ENCODE results near the gene F10. TPM values are rescaled to one million over a fixed set of nuclear protein-coding genes. Genes with fewer than 3 reads are reported as not detected.

The F10 gene
- total RNA-seq, 2 donors from 2014 or later = 25.5 to 31.5 TPM

- no peak overlapping the region for H3K27ac ChIP-seq
- H3K27me3 ChIP-seq (replicated peaks; ENCODE audit: insufficient read depth) = no peaks in the 10 kb centered on the region
- TF ChIP-seq CTCF (IDR thresholded peaks at IDR 0.05) = no peak
- no peaks in the 10 kb centered on the region for H3K9me3 ChIP-seq
- H3K36me3 ChIP-seq = no peaks in the 10 kb centered on the region
- no peak for ATAC-seq (ENCODE audit: insufficient number of reproducible peaks, low FRiP score, low read depth)
- peaks cover 7 to 17% of the 10 kb centered on the region in 2 donors for H3K4me1 ChIP-seq (ENCODE audit: control insufficient read depth in 1 of 2, low read depth in 2 of 2)
- DNase-seq (ENCODE audit: low spot score) = no peak
- H3K4me3 ChIP-seq = peak overlapping the region; percentile 72
Measured at GRCh38 chr13:113152691-113152983, 30.0 kb downstream of the F10 start.

- H3K27ac ChIP-seq = peak overlapping the region; percentile 36 to 65
- DNase-seq (ENCODE audit: low spot score) = no peak
Measured at GRCh38 chr13:113152984-113153809, 30.6 kb downstream of the F10 start.

GRCh38 chr13:113153810-113154748, 31.5 kb downstream of the F10 start:
- peak overlapping the region; percentile 72 for H3K4me3 ChIP-seq
- peak; percentile 38 for DNase-seq (ENCODE audit: low spot score)
- peak overlapping the region; percentile 36 to 65 for H3K27ac ChIP-seq
- H3K27me3 ChIP-seq (replicated peaks; ENCODE audit: insufficient read depth) = no peaks in the 10 kb centered on the region
- peak; percentile 37 for ATAC-seq (ENCODE audit: insufficient number of reproducible peaks, low FRiP score, low read depth)
- H3K36me3 ChIP-seq = no peaks in the 10 kb centered on the region
- H3K4me1 ChIP-seq (ENCODE audit: control insufficient read depth in 1 of 2, low read depth in 2 of 2) = peaks cover 7 to 17% of the 10 kb centered on the region in 2 donors
- H3K9me3 ChIP-seq = no peaks in the 10 kb centered on the region
- TF ChIP-seq CTCF (IDR thresholded peaks at IDR 0.05) = no peak

More at GRCh38 chr13:113152984-113153809, 30.6 kb downstream of the F10 start:
- no peak for TF ChIP-seq CTCF (IDR thresholded peaks at IDR 0.05)
- no peaks in the 10 kb centered on the region for H3K27me3 ChIP-seq (replicated peaks; ENCODE audit: insufficient read depth)
- peak; percentile 18 for ATAC-seq (ENCODE audit: insufficient number of reproducible peaks, low FRiP score, low read depth)
- H3K4me1 ChIP-seq (ENCODE audit: control insufficient read depth in 1 of 2, low read depth in 2 of 2) = peaks cover 7 to 17% of the 10 kb centered on the region in 2 donors
- no peaks in the 10 kb centered on the region for H3K36me3 ChIP-seq
- no peaks in the 10 kb centered on the region for H3K9me3 ChIP-seq
- H3K4me3 ChIP-seq = peak overlapping the region; percentile 72

- H3K4me1 ChIP-seq (ENCODE audit: control insufficient read depth in 1 of 2, low read depth in 2 of 2) = peaks cover 7 to 17% of the 10 kb centered on the region in 2 donors
- no peak overlapping the region for H3K27ac ChIP-seq
- no peak for DNase-seq (ENCODE audit: low spot score)
- ATAC-seq (ENCODE audit: insufficient number of reproducible peaks, low FRiP score, low read depth) = no peak
- no peaks in the 10 kb centered on the region for H3K27me3 ChIP-seq (replicated peaks; ENCODE audit: insufficient read depth)
- TF ChIP-seq CTCF (IDR thresholded peaks at IDR 0.05) = no peak
- H3K36me3 ChIP-seq = no peaks in the 10 kb centered on the region
- no peaks in the 10 kb centered on the region for H3K9me3 ChIP-seq
- no peak overlapping the region for H3K4me3 ChIP-seq
Measured at GRCh38 chr13:113155201-113155600, 32.6 kb downstream of the F10 start.

All from thoracic aorta (tissue), 2 donors.